Natural killer cell (primary cell): ENCODE results near the gene LDLRAD4. TPM values are rescaled to one million over a fixed set of nuclear protein-coding genes. Genes with fewer than 3 reads are reported as not detected.

Experiments
- ATAC-seq, 3 donors: fragments of 150-1000 bp in 2 of 3; fragments of 200-7000 bp in 1 of 3; cut with Tn5 transposase; 1 replicate in 1 of 3; 2 replicates in 2 of 3; pipeline ENCODE4 v1.10.0; 2021; ENCODE audit warnings: mild to moderate bottlenecking in 2 of 3, moderate library complexity in 2 of 3
- DNase-seq, 2 donors: peaks; one replicate each; pipeline versions ENCODE4 v3.0.0 to v3.0.0-alpha.2; 2013 to 2021; ENCODE audit warnings: mixed read lengths in 1 of 2
- H3K27ac ChIP-seq: one replicate; pipeline ENCODE4 v1.5.1; 2013; ENCODE audit warnings: mild to moderate bottlenecking, low read length
- H3K27me3 ChIP-seq: one replicate; pipeline ENCODE4 v1.6.1; 2013; ENCODE audit warnings: low read length; ENCODE audit not compliant: control insufficient read depth, insufficient read depth
- H3K36me3 ChIP-seq: one replicate; pipeline ENCODE4 v1.6.1; 2013; ENCODE audit warnings: low read length; ENCODE audit not compliant: control insufficient read depth, insufficient read depth
- H3K4me1 ChIP-seq: one replicate; pipeline ENCODE4 v1.6.1; 2013; ENCODE audit warnings: low read length; ENCODE audit not compliant: control insufficient read depth, insufficient read depth
- H3K4me3 ChIP-seq: one replicate; pipeline ENCODE4 v1.5.1; 2013; ENCODE audit warnings: low read length
- H3K9me3 ChIP-seq: one replicate; pipeline ENCODE4 v1.6.1; 2013; ENCODE audit warnings: low read length; ENCODE audit not compliant: control insufficient read depth, insufficient read depth
- H3K27ac Mint-ChIP-seq, 2 donors: one replicate each; pipeline ENCODE4 v1.8.0; 2022; ENCODE audit warnings: mild to moderate bottlenecking in 2 of 2, mixed read lengths in 2 of 2, moderate library complexity in 1 of 2
- H3K27me3 Mint-ChIP-seq, 2 donors: one replicate each; pipeline ENCODE4 v1.8.0; 2022; ENCODE audit warnings: low read depth in 2 of 2, mixed read lengths in 2 of 2
- H3K36me3 Mint-ChIP-seq: one replicate; pipeline ENCODE4 v1.8.0; 2022; ENCODE audit warnings: mixed read lengths
- H3K4me1 Mint-ChIP-seq, 2 donors: one replicate each; pipeline ENCODE4 v1.8.0; 2022; ENCODE audit warnings: mixed read lengths in 2 of 2
- H3K4me3 Mint-ChIP-seq: one replicate; pipeline ENCODE4 v1.8.0; 2022; ENCODE audit warnings: mild to moderate bottlenecking, moderate library complexity, mixed read lengths
- H3K9me3 Mint-ChIP-seq, 2 donors: one replicate each; pipeline ENCODE4 v1.8.0; 2022; ENCODE audit warnings: mixed read lengths in 2 of 2
- WGBS: methylation state at CpG from one replicate; pipeline ENCODE4 v1.1.7; 2013; ENCODE audit warnings: missing lambda C conversion rate; ENCODE audit not compliant: insufficient coverage; 5-methylcytosine and 5-hydroxymethylcytosine counted together
- intact Hi-C: fragments of 100-400 bp; cut with micrococcal nuclease; formaldehyde crosslinking; loops from one replicate; pipeline ENCODE4 v1.14.2; 2022
- total RNA-seq, 4 donors: library from RNA; stranded (reverse); fragments of 120-200 nt in 1 of 4; gene quantifications; one replicate each; pipeline versions ENCODE4 v1.2.3 to v1.2.4, GENCODE V29; 2013 to 2022
- TF ChIP-seq, protein P1 (sequence below): fragments of 200-600 bp; IDR thresholded peaks from one replicate; pipeline ENCODE4 v1.8.0; 2022; ENCODE audit warnings: antibody characterized with exemption

Gene LDLRAD4
- total RNA-seq, 3 donors from 2014 or later (not counting 1 experiment from before 2014, with no cell fraction given): 24.0 to 36.3 (median 29.2) TPM

DNA sequence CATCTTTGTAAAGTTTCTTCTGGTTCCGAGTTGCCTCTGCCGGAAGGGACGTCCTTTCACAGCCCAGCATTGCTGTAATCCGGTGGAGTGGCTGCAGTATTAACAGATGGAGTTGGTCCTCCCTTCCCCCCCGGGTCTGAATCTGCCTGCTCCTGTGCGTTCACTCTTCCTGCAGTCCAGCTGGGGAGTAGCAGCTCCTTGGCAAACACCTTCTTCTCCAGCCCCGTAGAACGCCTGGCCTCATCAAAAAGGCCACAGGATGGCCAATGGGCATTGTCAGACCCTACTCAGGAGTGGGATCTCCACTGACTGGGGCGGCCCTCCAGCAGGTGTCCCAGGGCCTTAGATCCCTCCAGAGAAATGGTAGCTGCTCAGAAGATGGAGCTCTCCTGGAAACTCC is 273.8 kb downstream of the LDLRAD4 start:
- 96% methylated on average over 9 of the region's 9 CpGs for WGBS
- TF ChIP-seq, protein P1, sequence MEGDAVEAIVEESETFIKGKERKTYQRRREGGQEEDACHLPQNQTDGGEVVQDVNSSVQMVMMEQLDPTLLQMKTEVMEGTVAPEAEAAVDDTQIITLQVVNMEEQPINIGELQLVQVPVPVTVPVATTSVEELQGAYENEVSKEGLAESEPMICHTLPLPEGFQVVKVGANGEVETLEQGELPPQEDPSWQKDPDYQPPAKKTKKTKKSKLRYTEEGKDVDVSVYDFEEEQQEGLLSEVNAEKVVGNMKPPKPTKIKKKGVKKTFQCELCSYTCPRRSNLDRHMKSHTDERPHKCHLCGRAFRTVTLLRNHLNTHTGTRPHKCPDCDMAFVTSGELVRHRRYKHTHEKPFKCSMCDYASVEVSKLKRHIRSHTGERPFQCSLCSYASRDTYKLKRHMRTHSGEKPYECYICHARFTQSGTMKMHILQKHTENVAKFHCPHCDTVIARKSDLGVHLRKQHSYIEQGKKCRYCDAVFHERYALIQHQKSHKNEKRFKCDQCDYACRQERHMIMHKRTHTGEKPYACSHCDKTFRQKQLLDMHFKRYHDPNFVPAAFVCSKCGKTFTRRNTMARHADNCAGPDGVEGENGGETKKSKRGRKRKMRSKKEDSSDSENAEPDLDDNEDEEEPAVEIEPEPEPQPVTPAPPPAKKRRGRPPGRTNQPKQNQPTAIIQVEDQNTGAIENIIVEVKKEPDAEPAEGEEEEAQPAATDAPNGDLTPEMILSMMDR: no peak
- DNase-seq: no peak
- H3K27me3 ChIP-seq: no peaks in the 10 kb centered on the region
- peaks cover 9 to 16% of the 10 kb centered on the region in 2 donors for H3K4me1 Mint-ChIP-seq
- H3K27ac ChIP-seq: no peak overlapping the region
- no peaks in the 10 kb centered on the region for H3K27me3 Mint-ChIP-seq
- no peaks in the 10 kb centered on the region for H3K9me3 ChIP-seq
- no peak overlapping the region for H3K27ac Mint-ChIP-seq
- no peaks in the 10 kb centered on the region for H3K36me3 Mint-ChIP-seq
- H3K4me3 ChIP-seq: no peak overlapping the region
- no peak for ATAC-seq
- no peak overlapping the region for H3K4me3 Mint-ChIP-seq
- intact Hi-C loops: no loop called here
- no peaks in the 10 kb centered on the region for H3K9me3 Mint-ChIP-seq
- peaks cover 9% of the 10 kb centered on the region for H3K4me1 ChIP-seq
- H3K36me3 ChIP-seq: peaks cover 2% of the 10 kb centered on the region

DNA sequence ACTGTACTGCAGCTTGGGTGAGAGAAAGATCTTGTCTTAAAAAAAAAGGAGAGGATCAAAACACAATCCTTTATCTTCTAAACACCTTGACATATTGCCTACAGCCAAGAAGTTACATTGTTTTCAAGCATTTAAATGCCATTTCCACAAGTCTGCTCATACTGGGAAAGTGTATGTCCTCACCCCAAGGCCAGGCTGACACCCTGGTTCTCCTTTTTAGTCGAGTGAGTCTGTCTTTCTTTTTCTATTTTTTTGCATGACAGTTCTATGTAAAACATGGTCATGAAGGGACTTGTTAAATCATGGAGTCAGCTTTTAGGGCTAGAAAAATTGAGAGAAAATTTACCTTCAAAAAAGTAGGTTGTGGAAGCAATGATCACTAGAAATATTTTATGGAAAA is 274.5 kb downstream of the LDLRAD4 start:
- WGBS: 9% methylated on average over 1 of the region's 1 CpG
- intact Hi-C loops: no loop called here

DNA sequence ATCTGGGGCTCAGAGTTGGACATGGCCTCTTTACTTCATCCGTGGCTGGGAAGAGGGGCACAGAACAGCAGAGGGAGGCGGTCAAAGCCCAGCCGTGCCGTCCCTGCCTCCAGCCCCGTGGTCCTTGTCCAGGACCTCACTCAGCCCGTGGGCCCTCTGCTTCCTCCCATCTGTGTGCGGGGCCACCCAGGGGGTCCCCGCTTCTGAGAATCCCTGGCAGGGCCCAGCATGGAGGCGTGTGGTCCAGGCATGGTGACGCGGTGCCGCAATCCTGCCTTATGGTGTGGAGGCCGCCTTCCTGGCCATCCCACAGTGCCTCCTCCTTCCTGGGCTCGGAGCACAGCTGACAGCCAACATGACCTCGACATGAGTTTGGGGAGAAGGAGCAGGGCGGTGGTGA is 275.2 kb downstream of the LDLRAD4 start:
- H3K27me3 ChIP-seq: no peaks in the 10 kb centered on the region
- no peak overlapping the region for H3K4me3 ChIP-seq
- no peaks in the 10 kb centered on the region for H3K27me3 Mint-ChIP-seq
- H3K36me3 ChIP-seq: peaks cover 7% of the 10 kb centered on the region
- WGBS: 88% methylated on average over 16 of the region's 16 CpGs
- no peaks in the 10 kb centered on the region for H3K9me3 ChIP-seq
- TF ChIP-seq, protein P1: no peak
- H3K4me3 Mint-ChIP-seq: no peak overlapping the region
- H3K4me1 Mint-ChIP-seq: peaks cover 0 to 7% of the 10 kb centered on the region in 2 donors
- no peak overlapping the region for H3K27ac ChIP-seq
- DNase-seq: no peak
- H3K9me3 Mint-ChIP-seq: no peaks in the 10 kb centered on the region
- intact Hi-C loops: no loop called here
- peak in 1 of 3 donors; percentile 10 for ATAC-seq
- no peaks in the 10 kb centered on the region for H3K36me3 Mint-ChIP-seq
- H3K4me1 ChIP-seq: no peaks in the 10 kb centered on the region
- no peak overlapping the region for H3K27ac Mint-ChIP-seq

More for the DNA sequence above, 274.5 kb downstream of the LDLRAD4 start:
- Mint-ChIP-seq H3K27ac (no peak overlapping the region), H3K36me3 (no peaks in the 10 kb centered on the region), H3K9me3 (no peaks in the 10 kb centered on the region), H3K4me3 (no peak overlapping the region), H3K4me1 (peaks cover 2 to 9% of the 10 kb centered on the region in 2 donors), H3K27me3 (no peaks in the 10 kb centered on the region)
- TF ChIP-seq, protein P1: no peak
- DNase-seq (no peak), ATAC-seq (no peak)
- Histone ChIP-seq H3K4me1 (peaks cover 2% of the 10 kb centered on the region), H3K4me3 (no peak overlapping the region), H3K36me3 (peaks cover 3% of the 10 kb centered on the region), H3K27ac (no peak overlapping the region), H3K9me3 (no peaks in the 10 kb centered on the region), H3K27me3 (no peaks in the 10 kb centered on the region)

DNA sequence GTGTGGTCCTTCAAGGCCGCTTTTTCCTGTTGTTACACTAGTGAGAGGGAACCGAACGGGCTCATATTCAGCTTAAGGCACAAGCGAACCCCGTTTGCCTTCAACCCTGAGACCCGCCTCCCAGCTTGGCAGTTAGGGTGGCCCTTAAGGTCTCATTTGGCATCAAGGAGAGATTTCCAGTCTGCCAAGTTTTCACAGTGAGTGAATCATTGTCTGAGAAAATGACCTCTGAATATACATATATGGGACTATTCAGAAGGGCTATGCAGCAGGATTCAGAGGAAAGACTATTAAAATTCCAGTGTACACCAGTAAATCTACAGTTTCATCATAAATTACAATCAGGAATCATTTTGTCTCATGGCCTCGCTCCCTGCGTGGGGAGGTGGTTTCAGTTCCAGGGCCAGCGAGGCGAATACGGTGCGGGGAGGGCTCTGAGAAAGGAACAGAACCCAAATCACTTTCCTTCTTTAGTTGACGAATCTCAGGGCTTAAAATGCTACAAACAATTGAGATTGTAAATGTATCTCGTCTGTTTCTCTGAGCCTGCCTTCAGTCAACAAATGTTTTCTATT is 276.4 kb downstream of the LDLRAD4 start:
- no peak overlapping the region for H3K27ac Mint-ChIP-seq
- H3K9me3 Mint-ChIP-seq: peaks cover 0 to 3% of the 10 kb centered on the region in 2 donors
- no peak for ATAC-seq
- intact Hi-C loops: no loop called here
- no peaks in the 10 kb centered on the region for H3K4me1 ChIP-seq
- DNase-seq: no peak
- no peak overlapping the region for H3K4me3 Mint-ChIP-seq
- TF ChIP-seq, protein P1: no peak
- 96% methylated on average over 14 of the region's 14 CpGs for WGBS
- no peaks in the 10 kb centered on the region for H3K27me3 ChIP-seq
- no peak overlapping the region for H3K4me3 ChIP-seq
- no peaks in the 10 kb centered on the region for H3K27me3 Mint-ChIP-seq
- H3K36me3 Mint-ChIP-seq: no peaks in the 10 kb centered on the region
- no peak overlapping the region for H3K27ac ChIP-seq
- peaks cover 0 to 12% of the 10 kb centered on the region in 2 donors for H3K4me1 Mint-ChIP-seq
- H3K36me3 ChIP-seq: peaks cover 8% of the 10 kb centered on the region
- H3K9me3 ChIP-seq: no peaks in the 10 kb centered on the region
